Esophagus squamous epithelium (tissue), 5 donors: ENCODE results near the gene IGFL2. TPM values are rescaled to one million over a fixed set of nuclear protein-coding genes. Genes with fewer than 3 reads are reported as not detected.

Experiments
- DNase-seq: peaks from one replicate; lab custom pipeline; 2025; lab: John Stamatoyannopoulos, UW
- H3K27ac ChIP-seq, 4 donors: fragments of 200-600 bp; sonication (generic); one replicate each; pipeline ENCODE4 v1.5.1; 2016 to 2019; ENCODE audit warnings: mild to moderate bottlenecking in 1 of 4
- H3K27me3 ChIP-seq, 4 donors: fragments of 200-600 bp; sonication (generic); 1 replicate in 3 of 4; 2 replicates in 1 of 4; pipeline versions ENCODE4 v1.5.1 to v1.6.0; 2017 to 2021; ENCODE audit warnings: antibody characterized with exemption in 1 of 4
- H3K36me3 ChIP-seq, 3 donors: fragments of 200-600 bp; sonication (generic); one replicate each; pipeline ENCODE4 v1.5.1; 2016 to 2019
- H3K4me1 ChIP-seq, 3 donors: fragments of 200-600 bp; sonication (generic); one replicate each; pipeline ENCODE4 v1.5.1; 2017 to 2019
- H3K4me3 ChIP-seq, 4 donors: fragments of 200-600 bp; sonication (generic); 1 replicate in 3 of 4; 2 replicates in 1 of 4; pipeline ENCODE4 v1.5.1; 2016 to 2019; ENCODE audit warnings: mild to moderate bottlenecking in 2 of 4, moderate library complexity in 1 of 4
- H3K9me3 ChIP-seq, 3 donors: fragments of 200-600 bp; sonication (generic); one replicate each; pipeline ENCODE4 v1.5.1; 2016 to 2019
- POLR2A ChIP-seq, 4 donors: fragments of 450-650 bp; IDR thresholded peaks; one replicate each; pipeline ENCODE4 v1.6.1; 2017; ENCODE audit warnings: antibody characterized with exemption in 4 of 4, mild to moderate bottlenecking in 4 of 4, moderate library complexity in 3 of 4
- WGBS, 2 donors: methylation state at CpG; one replicate each; pipeline ENCODE4 v1.1.5; 2018; 5-methylcytosine and 5-hydroxymethylcytosine counted together
- intact Hi-C: fragments of 100-400 bp; cut with DNase I; formaldehyde crosslinking; loops from one replicate; pipeline ENCODE4 v1.15.0; 2022
- total RNA-seq, 4 donors: library from RNA; depleted of rRNA; stranded (reverse); fragments of >200 nt; gene quantifications; one replicate each; pipeline ENCODE4 v1.1.0, GENCODE V29; 2016
- TF ChIP-seq, protein P1 (sequence below), 6 experiments: fragments of 450-650 bp in 4 of 6; fragments of 200-600 bp in 2 of 6; sonication (generic) in 2 of 6; IDR thresholded peaks; one replicate each; pipeline ENCODE4 v1.5.1; 2016 to 2019; ENCODE audit warnings: antibody characterized with exemption in 6 of 6, mild to moderate bottlenecking in 4 of 6, moderate library complexity in 4 of 6
- donor health status: DM: yes; HTN: yes; CAD: no.

IGFL2 gene
- total RNA-seq, 4 donors from 2014 or later: not detected

DNA sequence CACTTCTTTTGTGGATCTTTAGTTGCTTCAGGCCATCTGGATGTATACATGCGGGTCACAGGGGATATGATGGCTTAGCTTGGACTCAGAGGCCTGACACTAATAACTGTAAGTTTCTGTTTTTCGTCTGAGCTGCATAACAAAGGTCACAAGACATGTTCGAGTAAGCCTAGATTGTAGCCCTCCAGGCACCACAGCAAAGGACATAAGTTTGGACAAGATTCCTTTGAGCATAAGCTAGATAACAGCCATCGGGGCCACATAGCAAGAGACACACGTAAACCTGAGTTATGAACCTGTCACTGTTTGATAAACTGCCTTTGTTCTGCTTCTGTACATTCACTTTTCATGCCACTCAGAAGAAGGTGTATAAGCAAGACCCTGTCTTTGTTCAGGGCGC lies 38.2 kb upstream of the IGFL2 start:
- Histone ChIP-seq H3K4me1 (peaks cover 0 to 11% (median 0%) of the 10 kb centered on the region in 3 donors), H3K27me3 (peaks cover 0 to 28% (median 0%) of the 10 kb centered on the region in 4 donors), H3K4me3 (no peak overlapping the region), H3K27ac (no peak overlapping the region), H3K9me3 (peaks cover 0 to 6% (median 3%) of the 10 kb centered on the region in 3 donors), H3K36me3 (no peaks in the 10 kb centered on the region)
- TF ChIP-seq, protein P1, sequence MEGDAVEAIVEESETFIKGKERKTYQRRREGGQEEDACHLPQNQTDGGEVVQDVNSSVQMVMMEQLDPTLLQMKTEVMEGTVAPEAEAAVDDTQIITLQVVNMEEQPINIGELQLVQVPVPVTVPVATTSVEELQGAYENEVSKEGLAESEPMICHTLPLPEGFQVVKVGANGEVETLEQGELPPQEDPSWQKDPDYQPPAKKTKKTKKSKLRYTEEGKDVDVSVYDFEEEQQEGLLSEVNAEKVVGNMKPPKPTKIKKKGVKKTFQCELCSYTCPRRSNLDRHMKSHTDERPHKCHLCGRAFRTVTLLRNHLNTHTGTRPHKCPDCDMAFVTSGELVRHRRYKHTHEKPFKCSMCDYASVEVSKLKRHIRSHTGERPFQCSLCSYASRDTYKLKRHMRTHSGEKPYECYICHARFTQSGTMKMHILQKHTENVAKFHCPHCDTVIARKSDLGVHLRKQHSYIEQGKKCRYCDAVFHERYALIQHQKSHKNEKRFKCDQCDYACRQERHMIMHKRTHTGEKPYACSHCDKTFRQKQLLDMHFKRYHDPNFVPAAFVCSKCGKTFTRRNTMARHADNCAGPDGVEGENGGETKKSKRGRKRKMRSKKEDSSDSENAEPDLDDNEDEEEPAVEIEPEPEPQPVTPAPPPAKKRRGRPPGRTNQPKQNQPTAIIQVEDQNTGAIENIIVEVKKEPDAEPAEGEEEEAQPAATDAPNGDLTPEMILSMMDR (IDR thresholded peaks at IDR 0.05): no peak
- TF ChIP-seq POLR2A (IDR thresholded peaks at IDR 0.05): no peak
- DNase-seq: no peak
- intact Hi-C loops: no loop called here
- 40 to 41% methylated on average over 4 to 6 of the region's 6 CpGs for WGBS, 2 donors

DNA sequence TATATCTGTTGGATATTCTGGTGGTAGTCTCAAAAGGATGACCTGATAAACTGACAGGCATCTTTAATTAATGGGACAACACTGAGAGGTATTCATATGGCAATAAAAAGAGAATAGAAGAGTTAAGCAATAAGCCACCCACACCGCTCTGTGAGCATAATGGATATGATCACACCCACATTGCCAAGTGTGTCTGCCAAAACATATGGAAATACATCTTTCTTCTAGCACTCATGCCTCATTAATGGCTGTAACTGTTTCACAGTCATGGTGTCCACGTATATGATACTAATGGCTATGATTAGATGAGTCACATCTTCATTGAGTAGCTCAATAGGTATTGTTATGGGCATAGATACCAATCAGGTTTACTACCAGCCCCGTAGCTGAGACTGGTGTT lies 36.7 kb upstream of the IGFL2 start:
- Histone ChIP-seq H3K27me3 (peaks cover 0 to 31% (median 0%) of the 10 kb centered on the region in 4 donors), H3K27ac (no peak overlapping the region), H3K36me3 (no peaks in the 10 kb centered on the region), H3K9me3 (no peaks in the 10 kb centered on the region), H3K4me3 (no peak overlapping the region), H3K4me1 (peaks cover 0 to 26% (median 0%) of the 10 kb centered on the region in 3 donors)
- TF ChIP-seq, protein P1 (IDR thresholded peaks at IDR 0.05): no peak
- no peak for TF ChIP-seq POLR2A (IDR thresholded peaks at IDR 0.05)
- 25 to 36% methylated on average over 3 of the region's 3 CpGs for WGBS, 2 donors
- intact Hi-C loops: no loop called here
- DNase-seq: no peak

DNA sequence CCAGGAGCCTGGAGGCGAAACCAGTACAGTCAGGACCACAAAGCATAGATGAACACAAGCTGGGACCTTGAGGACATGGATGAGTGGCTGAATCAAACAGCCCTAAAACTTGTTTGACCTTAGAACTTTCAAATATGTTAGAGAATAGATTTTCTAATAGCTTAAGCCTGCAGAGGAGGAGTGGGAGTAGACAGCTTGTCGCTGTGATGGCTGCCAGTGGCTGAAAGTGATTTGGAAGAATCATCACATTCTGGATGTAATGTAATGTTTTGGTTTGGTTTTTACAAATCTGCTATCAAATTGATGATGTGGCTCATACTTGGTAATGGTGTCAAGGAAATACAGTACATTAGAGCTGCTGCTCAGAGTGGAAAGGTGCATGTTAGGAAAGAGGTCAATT lies 35.5 kb upstream of the IGFL2 start:
- Histone ChIP-seq H3K4me3 (no peak overlapping the region), H3K27me3 (peaks cover 0 to 31% (median 0%) of the 10 kb centered on the region in 4 donors), H3K36me3 (no peaks in the 10 kb centered on the region), H3K27ac (no peak overlapping the region), H3K9me3 (no peaks in the 10 kb centered on the region), H3K4me1 (peaks cover 0 to 28% (median 0%) of the 10 kb centered on the region in 3 donors)
- WGBS, 2 donors: 61 to 83% methylated on average over 2 of the region's 2 CpGs
- no peak for DNase-seq
- intact Hi-C loops: no loop called here
- no peak for TF ChIP-seq POLR2A (IDR thresholded peaks at IDR 0.05)
- TF ChIP-seq, protein P1 (IDR thresholded peaks at IDR 0.05): no peak

- Histone ChIP-seq H3K27me3 (peaks cover 0 to 32% (median 0%) of the 10 kb centered on the region in 4 donors), H3K36me3 (no peaks in the 10 kb centered on the region), H3K27ac (no peak overlapping the region), H3K4me1 (peaks cover 0 to 40% (median 0%) of the 10 kb centered on the region in 3 donors), H3K9me3 (no peaks in the 10 kb centered on the region), H3K4me3 (no peak overlapping the region)
- TF ChIP-seq POLR2A (IDR thresholded peaks at IDR 0.05): no peak
- TF ChIP-seq, protein P1 (IDR thresholded peaks at IDR 0.05): no peak
- intact Hi-C loops: no loop called here
- WGBS, 2 donors: 33 to 55% methylated on average over 1 of the region's 1 CpG
- DNase-seq: no peak
Measured at GRCh38 chr19:46113726-46114125, 34.3 kb upstream of the IGFL2 start.

- intact Hi-C loops: no loop called here
- TF ChIP-seq POLR2A (IDR thresholded peaks at IDR 0.05): no peak
- TF ChIP-seq, protein P1 (IDR thresholded peaks at IDR 0.05): no peak
- Histone ChIP-seq H3K36me3 (no peaks in the 10 kb centered on the region), H3K27me3 (peaks cover 0 to 40% (median 0%) of the 10 kb centered on the region in 4 donors), H3K4me3 (no peak overlapping the region), H3K27ac (peak overlapping the region in 3 of 4 donors; percentile 48 to 65 (median 55)), H3K9me3 (no peaks in the 10 kb centered on the region), H3K4me1 (peaks cover 0 to 44% (median 0%) of the 10 kb centered on the region in 3 donors)
- 32 to 45% methylated on average over 9 of the region's 9 CpGs for WGBS, 2 donors
- DNase-seq: no peak
Measured at GRCh38 chr19:46115396-46116106, 32.5 kb upstream of the IGFL2 start.
